Measurements from ENCODE around the gene RCAN1.
"Not testable (repeated sequence)": the region's sequence is repeated elsewhere in the genome, so short reads cannot be mapped to it uniquely, and the experiment has no call there.

The RCAN1 gene

DNA sequence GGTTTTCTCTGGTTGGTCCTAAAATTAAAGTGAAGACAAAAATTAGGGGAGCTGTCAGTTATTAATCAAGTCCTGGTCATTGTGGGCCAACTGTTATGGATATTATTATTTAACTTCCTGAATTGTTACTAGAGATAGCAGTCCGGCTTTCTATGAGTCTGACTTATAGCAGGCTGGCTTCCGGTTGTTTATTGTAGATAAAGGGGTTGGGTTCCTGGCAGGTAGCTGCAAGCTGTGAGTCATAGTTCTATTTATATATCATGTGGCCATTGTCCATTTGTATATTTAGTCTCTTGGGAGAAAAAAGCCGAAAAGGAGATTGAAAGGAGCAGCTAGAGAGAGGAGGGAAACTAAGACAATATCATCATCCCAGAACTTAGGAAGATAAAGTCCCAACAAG is 131.5 kb downstream of the RCAN1 start:
- in situ Hi-C loops (cut with MboI; ENCODE audit: low sequenced_read_pairs), result not testable (repeated sequence)

DNA sequence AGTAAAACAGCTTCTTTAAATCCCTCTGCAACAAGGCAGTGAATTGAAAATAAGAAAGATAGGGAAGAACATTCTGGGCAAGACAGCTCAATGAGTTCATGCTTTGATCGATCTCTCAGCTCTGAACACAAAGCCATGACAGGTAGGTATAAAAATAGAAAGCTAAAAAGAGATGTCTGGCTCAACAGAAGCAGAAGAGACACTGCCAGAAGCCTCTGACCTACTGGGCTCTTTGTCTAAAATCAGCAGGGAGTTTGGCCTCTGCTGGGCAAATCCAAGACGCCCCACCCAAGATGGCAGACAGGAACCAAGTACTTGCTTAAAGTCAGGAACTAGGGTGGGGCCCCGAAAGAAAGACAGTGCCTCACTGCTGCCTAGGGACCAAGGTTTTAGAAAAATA is 147.6 kb downstream of the RCAN1 start:
- in situ Hi-C loops (cut with MboI; ENCODE audit: low sequenced_read_pairs), result not testable (repeated sequence)

Measured in HL-60/S4 treated with retinoic acid at 250 ng/mL for 4 days and 3 days (cell line).